Hair follicular keratinocyte (primary cell): ENCODE data around the gene SLC6A18. TPM values are rescaled to one million over a fixed set of nuclear protein-coding genes. Genes with fewer than 3 reads are reported as not detected.

Experiments
- total RNA-seq: library from RNA; depleted of rRNA; stranded (reverse); fragments of >200 nt; gene quantifications from 2 replicates; pipeline ENCODE4 v1.2.3, GENCODE V29; 2015

The SLC6A18 gene, protein sequence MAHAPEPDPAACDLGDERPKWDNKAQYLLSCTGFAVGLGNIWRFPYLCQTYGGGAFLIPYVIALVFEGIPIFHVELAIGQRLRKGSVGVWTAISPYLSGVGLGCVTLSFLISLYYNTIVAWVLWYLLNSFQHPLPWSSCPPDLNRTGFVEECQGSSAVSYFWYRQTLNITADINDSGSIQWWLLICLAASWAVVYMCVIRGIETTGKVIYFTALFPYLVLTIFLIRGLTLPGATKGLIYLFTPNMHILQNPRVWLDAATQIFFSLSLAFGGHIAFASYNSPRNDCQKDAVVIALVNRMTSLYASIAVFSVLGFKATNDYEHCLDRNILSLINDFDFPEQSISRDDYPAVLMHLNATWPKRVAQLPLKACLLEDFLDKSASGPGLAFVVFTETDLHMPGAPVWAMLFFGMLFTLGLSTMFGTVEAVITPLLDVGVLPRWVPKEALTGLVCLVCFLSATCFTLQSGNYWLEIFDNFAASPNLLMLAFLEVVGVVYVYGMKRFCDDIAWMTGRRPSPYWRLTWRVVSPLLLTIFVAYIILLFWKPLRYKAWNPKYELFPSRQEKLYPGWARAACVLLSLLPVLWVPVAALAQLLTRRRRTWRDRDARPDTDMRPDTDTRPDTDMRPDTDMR
- not detected in 2 replicates for total RNA-seq

GRCh38 chr5:1225081-1225480 is at the start of gene SLC6A18:
TSS of gene SLC6A18 (plus strand) at chr5:1225381. CDS start at chr5:1225478, 97 bp downstream.

DNA sequence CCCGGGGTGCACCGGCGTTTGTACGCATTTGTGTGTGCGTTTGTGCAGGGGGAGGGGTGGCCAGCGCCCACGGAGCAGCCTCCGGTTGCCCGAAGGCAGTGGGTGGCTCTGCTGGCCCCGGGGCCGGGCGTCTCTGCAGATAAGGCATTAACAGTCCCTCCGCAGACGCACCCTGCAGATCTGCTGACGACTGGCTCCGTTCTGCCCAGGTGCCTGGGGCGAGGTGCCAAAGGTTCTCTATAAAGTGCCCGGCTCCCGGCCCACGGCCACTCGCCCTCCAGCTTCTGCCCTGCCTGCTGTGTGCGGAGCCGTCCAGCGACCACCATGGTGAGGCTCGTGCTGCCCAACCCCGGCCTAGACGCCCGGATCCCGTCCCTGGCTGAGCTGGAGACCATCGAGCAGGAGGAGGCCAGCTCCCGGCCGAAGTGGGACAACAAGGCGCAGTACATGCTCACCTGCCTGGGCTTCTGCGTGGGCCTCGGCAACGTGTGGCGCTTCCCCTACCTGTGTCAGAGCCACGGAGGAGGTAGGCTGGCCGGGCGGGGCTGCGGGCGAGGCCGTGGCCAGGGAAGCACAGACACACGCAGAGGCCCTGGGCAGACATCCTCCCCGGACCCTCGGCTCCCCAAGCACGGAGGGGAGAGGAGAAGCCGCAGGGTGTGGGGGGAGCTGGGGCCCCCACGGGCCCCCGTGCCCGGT is 23.7 kb upstream of the SLC6A18 start, which contains the start of gene SLC6A19:
SLC6A19 (plus strand) TSS at position 269 of the 699 bp plus-strand sequence; CDS start at position 325, 56 bp downstream.

DNA sequence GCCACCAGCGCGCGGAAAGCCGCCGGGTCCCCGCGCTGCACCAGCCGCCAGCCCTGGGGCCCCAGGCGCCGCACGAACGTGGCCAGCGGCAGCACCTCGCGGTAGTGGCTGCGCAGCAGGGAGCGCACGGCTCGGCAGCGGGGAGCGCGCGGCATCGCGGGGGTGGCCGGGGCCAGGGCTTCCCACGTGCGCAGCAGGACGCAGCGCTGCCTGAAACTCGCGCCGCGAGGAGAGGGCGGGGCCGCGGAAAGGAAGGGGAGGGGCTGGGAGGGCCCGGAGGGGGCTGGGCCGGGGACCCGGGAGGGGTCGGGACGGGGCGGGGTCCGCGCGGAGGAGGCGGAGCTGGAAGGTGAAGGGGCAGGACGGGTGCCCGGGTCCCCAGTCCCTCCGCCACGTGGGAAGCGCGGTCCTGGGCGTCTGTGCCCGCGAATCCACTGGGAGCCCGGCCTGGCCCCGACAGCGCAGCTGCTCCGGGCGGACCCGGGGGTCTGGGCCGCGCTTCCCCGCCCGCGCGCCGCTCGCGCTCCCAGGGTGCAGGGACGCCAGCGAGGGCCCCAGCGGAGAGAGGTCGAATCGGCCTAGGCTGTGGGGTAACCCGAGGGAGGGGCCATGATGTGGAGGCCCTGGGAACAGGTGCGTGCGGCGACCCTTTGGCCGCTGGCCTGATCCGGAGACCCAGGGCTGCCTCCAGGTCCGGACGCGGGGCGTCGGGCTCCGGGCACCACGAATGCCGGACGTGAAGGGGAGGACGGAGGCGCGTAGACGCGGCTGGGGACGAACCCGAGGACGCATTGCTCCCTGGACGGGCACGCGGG is 69.9 kb downstream of the SLC6A18 start, which contains the start of gene TERT:
TERT (minus strand) TSS at position 234 of the 815 bp plus-strand sequence; CDS start at position 155, 79 bp downstream.

Other genes with a start within 250 kb of the SLC6A18 start
- 0.47 TPM in 1 of 2 replicates, not detected in the other for gene NKD2, start 216.6 kb upstream of the SLC6A18 start, total RNA-seq
- 2.1 and 5.2 TPM in 2 replicates for gene SLC12A7, start 113.3 kb upstream of the SLC6A18 start, total RNA-seq
- not detected in 2 replicates for gene SLC6A19, start 23.8 kb upstream of the SLC6A18 start, total RNA-seq
- not detected in 2 replicates for gene TERT, start 69.7 kb downstream of the SLC6A18 start, total RNA-seq
- gene CLPTM1L, start 119.7 kb downstream of the SLC6A18 start, total RNA-seq = 126 and 155 TPM in 2 replicates
- gene SLC6A3, start 220.1 kb downstream of the SLC6A18 start, total RNA-seq = not detected in 2 replicates